Measurements from ENCODE around the gene PUS7L. TPM values are rescaled to one million over a fixed set of nuclear protein-coding genes. Genes with fewer than 3 reads are reported as not detected.
A peak's percentile ranks its signal among the peaks of the same experiment; 100 is the strongest.

PUS7L gene, protein sequence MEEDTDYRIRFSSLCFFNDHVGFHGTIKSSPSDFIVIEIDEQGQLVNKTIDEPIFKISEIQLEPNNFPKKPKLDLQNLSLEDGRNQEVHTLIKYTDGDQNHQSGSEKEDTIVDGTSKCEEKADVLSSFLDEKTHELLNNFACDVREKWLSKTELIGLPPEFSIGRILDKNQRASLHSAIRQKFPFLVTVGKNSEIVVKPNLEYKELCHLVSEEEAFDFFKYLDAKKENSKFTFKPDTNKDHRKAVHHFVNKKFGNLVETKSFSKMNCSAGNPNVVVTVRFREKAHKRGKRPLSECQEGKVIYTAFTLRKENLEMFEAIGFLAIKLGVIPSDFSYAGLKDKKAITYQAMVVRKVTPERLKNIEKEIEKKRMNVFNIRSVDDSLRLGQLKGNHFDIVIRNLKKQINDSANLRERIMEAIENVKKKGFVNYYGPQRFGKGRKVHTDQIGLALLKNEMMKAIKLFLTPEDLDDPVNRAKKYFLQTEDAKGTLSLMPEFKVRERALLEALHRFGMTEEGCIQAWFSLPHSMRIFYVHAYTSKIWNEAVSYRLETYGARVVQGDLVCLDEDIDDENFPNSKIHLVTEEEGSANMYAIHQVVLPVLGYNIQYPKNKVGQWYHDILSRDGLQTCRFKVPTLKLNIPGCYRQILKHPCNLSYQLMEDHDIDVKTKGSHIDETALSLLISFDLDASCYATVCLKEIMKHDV
- total RNA-seq = 6.3 and 11.0 TPM in 2 replicates

GRCh38 chr12:43758728-43759563 is at the start of gene PUS7L, which contains the start of gene IRAK4:
TSS of gene PUS7L (minus strand) at chr12:43758790. CDS start at chr12:43755245, 3,545 bp downstream.
TSS of gene IRAK4 (plus strand) at chr12:43758951. CDS start at chr12:43768112, 9,161 bp downstream.
- DNase-seq (ENCODE audit: low read depth) = peak; percentile 75

DNA sequence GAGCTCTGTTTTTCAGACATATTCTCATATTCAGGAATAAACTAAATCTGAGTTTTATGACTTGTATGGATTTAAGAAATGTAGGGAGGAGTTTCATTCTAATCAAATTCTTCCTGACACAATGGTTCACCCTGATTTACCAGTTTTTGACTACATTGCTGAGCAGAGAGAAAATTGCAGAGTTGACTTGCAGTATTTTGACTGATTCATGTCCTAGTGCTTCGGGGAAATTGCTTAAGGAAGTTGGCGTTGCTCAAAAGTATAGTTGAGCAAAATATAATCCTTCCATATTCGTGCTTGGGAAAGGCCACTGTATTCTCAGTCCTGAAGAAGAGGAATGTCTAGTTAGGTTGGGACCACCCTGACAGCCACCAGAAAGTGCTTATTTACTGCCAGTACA is 48.8 kb upstream of the PUS7L start:
- no peak for DNase-seq (ENCODE audit: low read depth)
- TF ChIP-seq, protein P1, sequence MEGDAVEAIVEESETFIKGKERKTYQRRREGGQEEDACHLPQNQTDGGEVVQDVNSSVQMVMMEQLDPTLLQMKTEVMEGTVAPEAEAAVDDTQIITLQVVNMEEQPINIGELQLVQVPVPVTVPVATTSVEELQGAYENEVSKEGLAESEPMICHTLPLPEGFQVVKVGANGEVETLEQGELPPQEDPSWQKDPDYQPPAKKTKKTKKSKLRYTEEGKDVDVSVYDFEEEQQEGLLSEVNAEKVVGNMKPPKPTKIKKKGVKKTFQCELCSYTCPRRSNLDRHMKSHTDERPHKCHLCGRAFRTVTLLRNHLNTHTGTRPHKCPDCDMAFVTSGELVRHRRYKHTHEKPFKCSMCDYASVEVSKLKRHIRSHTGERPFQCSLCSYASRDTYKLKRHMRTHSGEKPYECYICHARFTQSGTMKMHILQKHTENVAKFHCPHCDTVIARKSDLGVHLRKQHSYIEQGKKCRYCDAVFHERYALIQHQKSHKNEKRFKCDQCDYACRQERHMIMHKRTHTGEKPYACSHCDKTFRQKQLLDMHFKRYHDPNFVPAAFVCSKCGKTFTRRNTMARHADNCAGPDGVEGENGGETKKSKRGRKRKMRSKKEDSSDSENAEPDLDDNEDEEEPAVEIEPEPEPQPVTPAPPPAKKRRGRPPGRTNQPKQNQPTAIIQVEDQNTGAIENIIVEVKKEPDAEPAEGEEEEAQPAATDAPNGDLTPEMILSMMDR (conservative IDR thresholded peaks at IDR 0.05; ENCODE audit: low read depth, low read length) = no peak
- no peak overlapping the region for H3K4me3 ChIP-seq (ENCODE audit: low read depth, low read length)

More at GRCh38 chr12:43758728-43759563, at the start of gene PUS7L, which contains the start of gene IRAK4:
- H3K4me3 ChIP-seq (ENCODE audit: low read depth, low read length) = peak within 1 kb of the TSS; percentile 75
- TF ChIP-seq, protein P1 (conservative IDR thresholded peaks at IDR 0.05; ENCODE audit: low read depth, low read length) = peak; percentile 47

DNA sequence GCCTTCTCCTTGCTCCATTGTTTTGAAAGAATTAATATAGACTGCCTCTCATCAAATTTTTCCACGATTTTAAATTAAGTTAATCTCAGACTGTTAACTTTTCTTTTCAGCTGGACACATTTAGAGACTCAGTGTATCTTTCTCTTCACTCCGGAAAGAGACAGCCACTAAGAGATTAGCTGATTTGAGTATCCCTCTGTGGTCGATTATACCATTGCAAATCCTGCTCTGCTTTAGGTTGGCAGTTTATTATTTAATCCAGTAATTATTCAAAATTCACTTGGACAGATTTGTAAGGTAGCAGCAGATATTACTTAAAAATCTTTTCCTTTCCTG is 48.1 kb upstream of the PUS7L start:
- DNase-seq (ENCODE audit: low read depth) = no peak

DNA sequence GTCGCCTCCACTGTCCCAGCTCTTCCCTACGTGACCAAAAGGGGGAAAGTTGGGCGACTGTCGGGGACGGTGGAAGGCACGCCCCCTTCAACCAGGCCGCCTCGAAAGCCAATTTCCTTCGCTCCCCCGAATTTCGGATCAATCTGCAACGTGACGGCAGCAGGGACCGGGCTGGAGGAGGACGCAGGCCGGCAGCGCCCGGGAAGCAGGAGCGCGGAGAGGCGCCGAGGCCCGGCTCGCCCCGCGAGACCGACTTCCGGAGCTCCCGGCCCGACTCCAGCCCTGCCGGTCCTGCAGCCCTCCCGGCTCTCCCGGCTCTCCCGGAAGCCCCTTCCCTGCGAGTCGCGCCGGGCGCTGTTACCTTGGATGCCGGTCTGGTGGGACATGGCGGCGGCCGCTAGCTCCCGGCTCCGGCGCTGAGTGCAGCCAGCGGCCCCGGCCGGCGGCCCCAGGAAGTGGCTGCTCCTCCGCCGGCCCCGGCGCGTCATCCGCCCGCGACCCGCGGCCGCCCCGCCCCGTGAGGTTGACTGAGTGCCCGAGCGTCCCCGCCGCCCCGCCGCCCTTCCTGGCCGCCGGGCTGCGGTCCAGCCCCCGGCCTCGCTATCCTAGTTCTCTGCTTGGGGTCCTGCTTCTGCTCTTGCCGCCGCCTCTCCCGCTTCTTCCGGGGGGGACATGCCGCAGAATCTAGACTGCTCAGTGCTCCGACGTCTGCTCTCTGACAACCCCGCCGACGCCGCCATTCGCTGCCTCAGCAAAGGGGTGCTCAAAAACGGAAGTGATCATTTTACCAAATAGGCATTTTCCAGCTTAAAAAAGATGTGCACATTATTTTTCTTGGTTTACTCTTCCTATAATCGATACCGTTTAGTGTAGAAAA is 47.5 kb upstream of the PUS7L start, which contains the start of gene TWF1:
TWF1 (minus strand) TSS at position 458 of the 877 bp plus-strand sequence; CDS start at position 386, 72 bp downstream.
- no peak for DNase-seq (ENCODE audit: low read depth)
- TF ChIP-seq, protein P1 (conservative IDR thresholded peaks at IDR 0.05; ENCODE audit: low read depth, low read length) = peak; percentile 38
- peak within 1 kb of the TSS; percentile 92 for H3K4me3 ChIP-seq (ENCODE audit: low read depth, low read length)

More for the DNA sequence above, 48.1 kb upstream of the PUS7L start:
- H3K4me3 ChIP-seq (ENCODE audit: low read depth, low read length) = peak overlapping the region; percentile 92
- TF ChIP-seq, protein P1 (conservative IDR thresholded peaks at IDR 0.05; ENCODE audit: low read depth, low read length) = no peak

DNA sequence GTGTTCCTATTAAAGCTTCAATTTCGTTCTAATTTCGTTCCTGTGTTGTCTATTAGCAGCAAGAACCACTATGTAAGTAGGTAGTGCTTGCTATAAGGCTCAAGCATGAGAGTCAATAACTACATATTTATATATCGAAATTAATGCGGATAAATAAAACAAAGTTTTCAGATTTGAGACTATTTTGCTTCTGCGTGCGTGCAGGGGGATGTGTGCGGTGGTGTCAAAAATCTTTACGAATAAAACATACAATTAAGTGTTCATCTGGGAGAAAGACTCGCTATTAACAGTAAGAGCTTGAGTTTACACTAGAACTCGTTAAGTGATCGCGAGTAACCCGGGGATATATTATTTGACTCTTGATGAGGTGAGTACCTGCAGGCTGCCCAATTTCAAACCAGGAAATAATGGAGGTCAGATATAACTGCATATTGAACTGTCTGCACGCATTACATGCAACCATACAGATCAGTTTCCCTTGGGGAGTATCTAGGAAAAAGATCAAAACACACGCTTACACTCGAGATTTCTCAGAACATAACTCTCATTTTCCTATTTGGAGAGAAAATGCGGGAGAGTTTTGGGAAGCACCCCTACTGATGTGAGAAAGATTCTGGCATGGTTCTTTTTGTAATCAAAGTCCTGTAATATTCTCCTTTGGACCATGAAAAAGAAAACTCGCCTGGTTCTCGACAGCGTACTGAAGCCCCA is 46.7 kb upstream of the PUS7L start:
- H3K4me3 ChIP-seq (ENCODE audit: low read depth, low read length) = peak overlapping the region; percentile 92
- TF ChIP-seq, protein P1 (conservative IDR thresholded peaks at IDR 0.05; ENCODE audit: low read depth, low read length) = no peak
- no peak for DNase-seq (ENCODE audit: low read depth)
